B cell (primary cell): ENCODE results near the gene TMPRSS9. TPM values are rescaled to one million over a fixed set of nuclear protein-coding genes. Genes with fewer than 3 reads are reported as not detected.

Experiments used
- ATAC-seq: fragments of 200-7000 bp; cut with Tn5 transposase; one replicate; pipeline ENCODE4 v1.10.0; 2021; ENCODE audit warnings: low read depth, mild to moderate bottlenecking, moderate number of reproducible peaks, moderate library complexity
- CTCF ChIA-PET: fragments of 350-600 bp; sonication (Branson Sonifier 250); formaldehyde crosslinking; loops from one replicate; lab custom pipeline; 2021; ENCODE audit warnings: antibody characterized with exemption, inconsistent platforms; lab: Charles Lee
- POLR2A ChIA-PET: fragments of 350-600 bp; sonication (Branson Sonifier 250); formaldehyde crosslinking; loops from one replicate; lab custom pipeline; 2021; ENCODE audit warnings: antibody characterized with exemption; lab: Charles Lee
- DNase-seq: peaks from one replicate; pipeline ENCODE4 v3.0.0; 2013
- H2AFZ ChIP-seq: 2 replicates; pipeline ENCODE4 v1.6.1; 2012; ENCODE audit warnings: mild to moderate bottlenecking, low read depth, low read length; ENCODE audit not compliant: insufficient read depth, poor library complexity, severe bottlenecking
- H3K27ac ChIP-seq, 2 donors: 1 replicate in 1 of 2; 2 replicates in 1 of 2; pipeline ENCODE4 v1.5.1; 2012 to 2013; ENCODE audit warnings: low read length in 2 of 2, mild to moderate bottlenecking in 2 of 2, moderate library complexity in 1 of 2
- H3K27me3 ChIP-seq, 4 experiments: fragments of 200-600 bp in 1 of 4; sonication (generic) in 1 of 4; replicated peaks in 1 of 4; 1 replicate in 2 of 4; 2 replicates in 2 of 4; pipeline versions ENCODE4 v1.6.1 to v1.7.0; 2013 to 2016; ENCODE audit warnings: low read length in 3 of 4, mild to moderate bottlenecking in 2 of 4, mixed read lengths in 1 of 4, moderate library complexity in 1 of 4; ENCODE audit not compliant: insufficient read depth in 4 of 4, control insufficient read depth in 3 of 4; ENCODE audit errors: control extremely low read depth in 1 of 4
- H3K36me3 ChIP-seq, 2 experiments: replicated peaks in 1 of 2; 1 replicate in 1 of 2; 2 replicates in 1 of 2; pipeline versions ENCODE4 v1.6.1 to v1.7.1; 2013; ENCODE audit warnings: low read length in 1 of 2; ENCODE audit not compliant: insufficient read depth in 2 of 2, control insufficient read depth in 1 of 2; ENCODE audit errors: control extremely low read depth in 1 of 2, extremely low read depth in 1 of 2
- H3K4me1 ChIP-seq, 2 donors: fragments of 200-600 bp in 1 of 2; sonication (generic) in 1 of 2; 1 replicate in 1 of 2; 2 replicates in 1 of 2; pipeline versions ENCODE4 v1.5.1 to v1.6.1; 2013 to 2017; ENCODE audit warnings: low read length in 2 of 2; ENCODE audit not compliant: control insufficient read depth in 2 of 2, insufficient read depth in 2 of 2
- H3K4me2 ChIP-seq: replicated peaks from 2 replicates; pipeline ENCODE3; 2012; ENCODE audit warnings: mild to moderate bottlenecking, low read depth, low read length; ENCODE audit not compliant: poor library complexity, severe bottlenecking
- H3K4me3 ChIP-seq, 5 experiments: fragments of 200-600 bp in 1 of 5; sonication (generic) in 1 of 5; 1 replicate in 3 of 5; 2 replicates in 2 of 5; pipeline versions ENCODE4 v1.5.1 to v1.7.0; 2011 to 2016; ENCODE audit warnings: low read length in 4 of 5, mild to moderate bottlenecking in 4 of 5, low read depth in 2 of 5, control low read depth in 1 of 5, moderate library complexity in 1 of 5; ENCODE audit not compliant: insufficient read depth in 1 of 5; ENCODE audit errors: control extremely low read depth in 1 of 5, extremely low read depth in 1 of 5
- H3K79me2 ChIP-seq: fragments of 200-600 bp; sonication (generic); one replicate; pipeline ENCODE4 v1.6.0; 2016; ENCODE audit warnings: low read length; ENCODE audit not compliant: control insufficient read depth, insufficient read depth
- H3K9ac ChIP-seq: fragments of 200-600 bp; sonication (generic); 2 replicates; pipeline ENCODE4 v1.6.1; 2017; ENCODE audit warnings: mild to moderate bottlenecking, low read length, moderate library complexity
- H3K9me3 ChIP-seq, 3 donors: one replicate each; pipeline versions ENCODE4 v1.6.1 to v1.7.1; 2013; ENCODE audit warnings: low read length in 2 of 3; ENCODE audit not compliant: control insufficient read depth in 2 of 3, insufficient read depth in 1 of 3; ENCODE audit errors: control extremely low read depth in 1 of 3
- H4K20me1 ChIP-seq: 2 replicates; pipeline ENCODE4 v1.6.0; 2012; ENCODE audit warnings: mild to moderate bottlenecking, low read length; ENCODE audit not compliant: insufficient read depth, control insufficient read depth, poor library complexity, severe bottlenecking
- H3K27ac Mint-ChIP-seq: one replicate; pipeline ENCODE4 v1.8.0; 2021; ENCODE audit warnings: mixed read lengths
- H3K27me3 Mint-ChIP-seq: one replicate; pipeline ENCODE4 v1.8.0; 2021; ENCODE audit warnings: mixed read lengths
- H3K4me1 Mint-ChIP-seq: one replicate; pipeline ENCODE4 v1.8.0; 2021; ENCODE audit warnings: mixed read lengths
- H3K4me3 Mint-ChIP-seq: one replicate; pipeline ENCODE4 v1.8.0; 2021; ENCODE audit warnings: mixed read lengths
- H3K9me3 Mint-ChIP-seq: one replicate; pipeline ENCODE4 v1.8.0; 2022; ENCODE audit warnings: mixed read lengths; ENCODE audit not compliant: insufficient read depth
- CTCF ChIP-seq: fragments of 200-600 bp; IDR thresholded peaks from one replicate; pipeline ENCODE4 v1.8.0; 2022; ENCODE audit warnings: antibody characterized with exemption, mild to moderate bottlenecking
- EZH2 ChIP-seq: IDR thresholded peaks from 2 replicates; pipeline ENCODE4 v1.6.1; 2012; ENCODE audit warnings: borderline replicate concordance, low read depth, mild to moderate bottlenecking, moderate library complexity, low read length; ENCODE audit not compliant: insufficient read depth, poor library complexity, severe bottlenecking
- WGBS: methylation state at CpG from one replicate; pipeline ENCODE4 v1.1.5; 2013; ENCODE audit warnings: missing lambda C conversion rate; ENCODE audit not compliant: insufficient coverage; 5-methylcytosine and 5-hydroxymethylcytosine counted together
- intact Hi-C: fragments of 100-400 bp; cut with micrococcal nuclease; formaldehyde crosslinking; loops from one replicate; pipeline ENCODE4 v1.10.0; 2022
- polyA plus RNA-seq: library from polyadenylated mRNA; depleted of rRNA; stranded (reverse); fragments of >200 nt; gene quantifications from 2 replicates; pipeline ENCODE4 v1.2.3, GENCODE V29; 2012
- total RNA-seq, 2 donors: library from RNA; stranded (reverse); fragments of 120-200 nt in 1 of 2; gene quantifications; 1 replicate in 1 of 2; 2 replicates in 1 of 2; pipeline versions ENCODE4 v1.2.3 to v1.2.4, GENCODE V29; 2013 to 2022

The TMPRSS9 gene
- total and polyA plus RNA-seq, 2 donors (not counting 1 experiment from before 2014, with no cell fraction given): not detected

- H3K27me3 ChIP-seq: no peaks in the 10 kb centered on the region
- Mint-ChIP-seq H3K27me3 (no peaks in the 10 kb centered on the region), H3K9me3 (no peaks in the 10 kb centered on the region), H3K27ac (no peak overlapping the region), H3K4me3 (no peak overlapping the region), H3K4me1 (no peaks in the 10 kb centered on the region)
- ChIA-PET POLR2A (no interaction called here), CTCF (no interaction called here)
- H3K4me2 ChIP-seq: no peak overlapping the region
- H3K9ac ChIP-seq: no peak overlapping the region
- no peaks in the 10 kb centered on the region for H3K9me3 ChIP-seq
- H3K4me1 ChIP-seq: no peaks in the 10 kb centered on the region
- no peaks in the 10 kb centered on the region for H3K79me2 ChIP-seq
- H3K36me3 ChIP-seq: peaks cover 0 to 19% of the 10 kb centered on the region in 2 experiments
- 97% methylated on average over 22 of the region's 22 CpGs for WGBS
- DNase-seq (no peak), ATAC-seq (no peak)
- no peak overlapping the region for H3K4me3 ChIP-seq
- H3K27ac ChIP-seq: no peak overlapping the region
- intact Hi-C loops: no loop called here
- H2AFZ ChIP-seq: no peak overlapping the region
- H4K20me1 ChIP-seq: no peaks in the 10 kb centered on the region
- no peak for TF ChIP-seq EZH2
- no peak for TF ChIP-seq CTCF
Measured at GRCh38 chr19:2434267-2434666, 74.2 kb downstream of the TMPRSS9 start.

GRCh38 chr19:2434721-2435265 lies 74.7 kb downstream of the TMPRSS9 start:
- TF ChIP-seq CTCF (no peak), EZH2 (no peak)
- CTCF ChIA-PET: no interaction called here
- Histone ChIP-seq H3K4me2 (no peak overlapping the region), H4K20me1 (no peaks in the 10 kb centered on the region), H3K4me1 (no peaks in the 10 kb centered on the region), H3K27ac (no peak overlapping the region), H3K36me3 (peaks cover 0 to 19% of the 10 kb centered on the region in 2 experiments), H3K9me3 (no peaks in the 10 kb centered on the region), H3K27me3 (no peaks in the 10 kb centered on the region), H3K4me3 (no peak overlapping the region), H3K9ac (no peak overlapping the region), H2AFZ (no peak overlapping the region), H3K79me2 (no peaks in the 10 kb centered on the region)
- H3K27ac Mint-ChIP-seq: no peak overlapping the region
- no peaks in the 10 kb centered on the region for H3K4me1 Mint-ChIP-seq
- H3K9me3 Mint-ChIP-seq: no peaks in the 10 kb centered on the region
- H3K4me3 Mint-ChIP-seq: no peak overlapping the region
- ATAC-seq: no peak
- WGBS: 97% methylated on average over 42 of the region's 42 CpGs
- no peaks in the 10 kb centered on the region for H3K27me3 Mint-ChIP-seq
- intact Hi-C loops: no loop called here
- POLR2A ChIA-PET: no interaction called here
- DNase-seq: no peak
